ENCODE data around the gene TNFAIP3. TPM values are rescaled to one million over a fixed set of nuclear protein-coding genes. Genes with fewer than 3 reads are reported as not detected.
A peak's percentile ranks its signal among the peaks of the same experiment; 100 is the strongest.
"Not testable (repeated sequence)": the region's sequence is repeated elsewhere in the genome, so short reads cannot be mapped to it uniquely, and the experiment has no call there.

The TNFAIP3 gene
- total and polyA plus RNA-seq, 2 donors (not counting 1 experiment from before 2014, with no cell fraction given), result 7.8 to 23.5 TPM

DNA sequence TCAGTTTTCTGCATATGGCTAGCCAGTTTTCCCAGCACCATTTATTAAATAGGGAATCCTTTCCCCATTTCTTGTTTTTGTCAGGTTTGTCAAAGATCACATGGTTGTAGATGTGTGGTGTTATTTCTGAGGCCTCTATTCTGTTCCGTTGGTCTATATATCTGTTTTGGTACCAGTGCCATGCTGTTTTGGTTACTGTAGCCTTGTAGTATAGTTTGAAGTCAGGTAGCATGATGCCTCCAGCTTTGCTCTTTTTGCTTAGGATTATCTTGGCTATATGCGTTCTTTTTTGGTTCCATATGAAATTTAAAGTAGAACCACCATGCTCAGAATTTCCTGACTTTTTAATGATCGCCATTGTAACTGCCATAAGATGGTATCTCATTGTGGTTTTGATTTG, 19.2 kb downstream of the TNFAIP3 start:
- not testable (repeated sequence) for H4K20me1 ChIP-seq (ENCODE audit: control insufficient read depth, extremely low read depth, insufficient read depth, low read length); H2AFZ ChIP-seq (ENCODE audit: low read length); H3K27ac ChIP-seq (ENCODE audit: insufficient read depth, low read length); H3K79me2 ChIP-seq (ENCODE audit: control insufficient read depth, insufficient read depth, low read length); DNase-seq (ENCODE audit: low read depth in 2 of 2); H3K27me3 ChIP-seq (ENCODE audit: control insufficient read depth, insufficient read depth, low read length); H3K4me2 ChIP-seq (ENCODE audit: extremely low read depth, insufficient read depth, low read length); H3K4me3 ChIP-seq (replicated peaks in 1 of 4; ENCODE audit: control extremely low read depth in 1 of 4, insufficient read depth in 1 of 4, low read depth in 3 of 4, low read length in 4 of 4); H3K9me3 ChIP-seq (ENCODE audit: control insufficient read depth, insufficient read depth, low read depth, low read length); H3K9ac ChIP-seq (ENCODE audit: insufficient read depth, low read length); H3K4me1 ChIP-seq (ENCODE audit: control insufficient read depth, extremely low read depth, insufficient read depth, low read length); H3K36me3 ChIP-seq (ENCODE audit: control insufficient read depth, insufficient read depth, low read length)

DNA sequence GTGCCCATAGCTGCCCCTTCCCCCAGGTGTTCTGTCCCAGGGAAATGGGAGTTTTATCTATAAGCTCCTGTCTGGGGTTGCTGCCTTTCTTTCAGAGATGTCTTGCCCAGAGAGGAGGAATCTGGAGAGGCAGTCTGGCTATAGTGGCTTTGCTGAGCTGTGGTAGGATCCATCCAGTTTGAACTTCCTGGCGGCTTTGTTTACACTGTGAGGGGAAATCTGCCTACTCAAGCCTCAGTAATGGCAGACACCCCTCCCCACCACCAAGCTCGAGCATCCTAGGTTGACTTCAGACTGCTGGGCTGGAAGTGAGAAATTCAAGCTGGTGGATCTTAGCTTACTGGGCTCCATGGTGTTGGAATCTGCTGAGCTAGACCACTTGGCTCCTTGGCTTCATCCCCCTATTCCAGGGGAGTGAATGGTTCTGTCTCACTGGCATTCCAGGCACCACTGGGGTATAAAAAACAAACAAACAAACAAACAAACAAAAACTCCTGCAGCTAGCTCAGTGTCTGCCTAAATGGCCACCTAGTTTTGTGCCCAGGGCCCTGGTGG, 24.0 kb downstream of the TNFAIP3 start:
- Histone ChIP-seq H3K36me3 (ENCODE audit: control insufficient read depth, insufficient read depth, low read length) (no peaks in the 10 kb centered on the region), H3K9ac (ENCODE audit: insufficient read depth, low read length) (no peak overlapping the region), H3K27ac (ENCODE audit: insufficient read depth, low read length) (no peak overlapping the region), H3K4me2 (ENCODE audit: extremely low read depth, insufficient read depth, low read length) (no peak overlapping the region), H3K4me1 (ENCODE audit: control insufficient read depth, extremely low read depth, insufficient read depth, low read length) (peaks cover 16% of the 10 kb centered on the region), H2AFZ (ENCODE audit: low read length) (no peak overlapping the region), H3K27me3 (ENCODE audit: control insufficient read depth, insufficient read depth, low read length) (no peaks in the 10 kb centered on the region), H3K79me2 (ENCODE audit: control insufficient read depth, insufficient read depth, low read length) (no peaks in the 10 kb centered on the region), H3K9me3 (ENCODE audit: control insufficient read depth, insufficient read depth, low read depth, low read length) (no peaks in the 10 kb centered on the region), H4K20me1 (ENCODE audit: control insufficient read depth, extremely low read depth, insufficient read depth, low read length) (no peaks in the 10 kb centered on the region), H3K4me3 (replicated peaks in 1 of 4; ENCODE audit: control extremely low read depth in 1 of 4, insufficient read depth in 1 of 4, low read depth in 3 of 4, low read length in 4 of 4) (no peak overlapping the region)
- TF ChIP-seq EZH2 (IDR thresholded peaks at IDR 0.05; ENCODE audit: low read length, missing control alignments), result no peak
- TF ChIP-seq, protein P1, sequence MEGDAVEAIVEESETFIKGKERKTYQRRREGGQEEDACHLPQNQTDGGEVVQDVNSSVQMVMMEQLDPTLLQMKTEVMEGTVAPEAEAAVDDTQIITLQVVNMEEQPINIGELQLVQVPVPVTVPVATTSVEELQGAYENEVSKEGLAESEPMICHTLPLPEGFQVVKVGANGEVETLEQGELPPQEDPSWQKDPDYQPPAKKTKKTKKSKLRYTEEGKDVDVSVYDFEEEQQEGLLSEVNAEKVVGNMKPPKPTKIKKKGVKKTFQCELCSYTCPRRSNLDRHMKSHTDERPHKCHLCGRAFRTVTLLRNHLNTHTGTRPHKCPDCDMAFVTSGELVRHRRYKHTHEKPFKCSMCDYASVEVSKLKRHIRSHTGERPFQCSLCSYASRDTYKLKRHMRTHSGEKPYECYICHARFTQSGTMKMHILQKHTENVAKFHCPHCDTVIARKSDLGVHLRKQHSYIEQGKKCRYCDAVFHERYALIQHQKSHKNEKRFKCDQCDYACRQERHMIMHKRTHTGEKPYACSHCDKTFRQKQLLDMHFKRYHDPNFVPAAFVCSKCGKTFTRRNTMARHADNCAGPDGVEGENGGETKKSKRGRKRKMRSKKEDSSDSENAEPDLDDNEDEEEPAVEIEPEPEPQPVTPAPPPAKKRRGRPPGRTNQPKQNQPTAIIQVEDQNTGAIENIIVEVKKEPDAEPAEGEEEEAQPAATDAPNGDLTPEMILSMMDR (conservative IDR thresholded peaks at IDR 0.05 in 1 of 2, IDR thresholded peaks at IDR 0.05 in 1 of 2; ENCODE audit: low read depth in 1 of 2, low read length in 2 of 2), result no peak
- DNase-seq (ENCODE audit: low read depth in 2 of 2), result no peak

DNA sequence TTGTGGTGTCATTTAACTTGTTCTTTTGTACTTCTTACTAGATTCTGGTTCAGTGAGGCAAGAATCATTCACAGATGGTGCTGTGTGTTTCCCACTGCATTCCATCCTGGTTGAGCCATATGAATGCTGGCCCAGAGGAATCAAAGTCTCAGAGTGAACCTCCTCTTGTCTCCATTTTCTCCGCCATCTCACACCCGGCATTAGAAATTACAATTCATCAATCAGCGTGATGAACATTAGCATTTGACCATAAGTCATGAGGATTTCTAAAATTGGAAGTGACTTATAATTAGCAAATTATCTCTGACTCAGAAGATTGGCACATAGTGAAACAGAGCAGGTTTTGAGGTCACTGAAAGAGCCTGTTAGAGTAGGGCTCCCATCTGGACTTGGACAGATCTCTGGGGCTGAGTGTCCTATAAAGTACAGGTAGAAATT, 25.2 kb downstream of the TNFAIP3 start:
- H3K4me2 ChIP-seq (ENCODE audit: extremely low read depth, insufficient read depth, low read length), result peak overlapping the region; percentile 48
- no peak overlapping the region for H3K9ac ChIP-seq (ENCODE audit: insufficient read depth, low read length)
- H4K20me1 ChIP-seq (ENCODE audit: control insufficient read depth, extremely low read depth, insufficient read depth, low read length), result no peaks in the 10 kb centered on the region
- DNase-seq (ENCODE audit: low read depth in 2 of 2), result peak; percentile 82 to 92
- TF ChIP-seq EZH2 (IDR thresholded peaks at IDR 0.05; ENCODE audit: low read length, missing control alignments), result no peak
- H3K4me1 ChIP-seq (ENCODE audit: control insufficient read depth, extremely low read depth, insufficient read depth, low read length), result peaks cover 16% of the 10 kb centered on the region
- no peaks in the 10 kb centered on the region for H3K79me2 ChIP-seq (ENCODE audit: control insufficient read depth, insufficient read depth, low read length)
- H3K27ac ChIP-seq (ENCODE audit: insufficient read depth, low read length), result peak overlapping the region; percentile 86
- no peaks in the 10 kb centered on the region for H3K9me3 ChIP-seq (ENCODE audit: control insufficient read depth, insufficient read depth, low read depth, low read length)
- no peak overlapping the region for H3K4me3 ChIP-seq (replicated peaks in 1 of 4; ENCODE audit: control extremely low read depth in 1 of 4, insufficient read depth in 1 of 4, low read depth in 3 of 4, low read length in 4 of 4)
- H3K27me3 ChIP-seq (ENCODE audit: control insufficient read depth, insufficient read depth, low read length), result no peaks in the 10 kb centered on the region
- H2AFZ ChIP-seq (ENCODE audit: low read length), result peak overlapping the region; percentile 7
- no peaks in the 10 kb centered on the region for H3K36me3 ChIP-seq (ENCODE audit: control insufficient read depth, insufficient read depth, low read length)

DNA sequence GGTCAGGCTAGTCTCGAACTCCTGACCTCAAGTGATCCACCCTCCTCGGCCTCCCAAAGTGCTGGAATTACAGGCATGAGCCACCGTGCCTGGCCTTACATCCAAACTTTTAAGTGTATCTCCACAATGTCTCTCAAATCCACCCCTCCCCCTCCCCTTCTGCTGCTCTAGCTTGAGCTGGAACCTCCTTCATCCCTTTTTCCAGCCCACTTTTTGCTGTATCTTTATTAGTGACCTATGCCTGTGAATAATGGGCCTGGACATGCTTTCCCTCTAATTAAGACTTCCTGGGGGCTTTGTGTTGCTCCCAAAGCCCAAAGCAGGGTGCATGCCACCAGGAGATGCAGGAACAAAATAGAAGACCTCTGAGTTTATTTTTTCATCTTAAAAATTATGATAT, 26.1 kb downstream of the TNFAIP3 start:
- Histone ChIP-seq H3K9me3 (ENCODE audit: control insufficient read depth, insufficient read depth, low read depth, low read length) (no peaks in the 10 kb centered on the region), H3K4me3 (replicated peaks in 1 of 4; ENCODE audit: control extremely low read depth in 1 of 4, insufficient read depth in 1 of 4, low read depth in 3 of 4, low read length in 4 of 4) (no peak overlapping the region), H3K79me2 (ENCODE audit: control insufficient read depth, insufficient read depth, low read length) (no peaks in the 10 kb centered on the region), H2AFZ (ENCODE audit: low read length) (no peak overlapping the region), H3K9ac (ENCODE audit: insufficient read depth, low read length) (no peak overlapping the region), H3K27ac (ENCODE audit: insufficient read depth, low read length) (peak overlapping the region; percentile 86), H3K27me3 (ENCODE audit: control insufficient read depth, insufficient read depth, low read length) (no peaks in the 10 kb centered on the region), H3K36me3 (ENCODE audit: control insufficient read depth, insufficient read depth, low read length) (no peaks in the 10 kb centered on the region), H3K4me2 (ENCODE audit: extremely low read depth, insufficient read depth, low read length) (no peak overlapping the region), H4K20me1 (ENCODE audit: control insufficient read depth, extremely low read depth, insufficient read depth, low read length) (no peaks in the 10 kb centered on the region), H3K4me1 (ENCODE audit: control insufficient read depth, extremely low read depth, insufficient read depth, low read length) (peaks cover 16% of the 10 kb centered on the region)
- TF ChIP-seq, protein P1 (conservative IDR thresholded peaks at IDR 0.05 in 1 of 2, IDR thresholded peaks at IDR 0.05 in 1 of 2; ENCODE audit: low read depth in 1 of 2, low read length in 2 of 2), result no peak
- no peak for TF ChIP-seq EZH2 (IDR thresholded peaks at IDR 0.05; ENCODE audit: low read length, missing control alignments)
- DNase-seq (ENCODE audit: low read depth in 2 of 2), result no peak
